ENCODE results near the gene TLE5. TPM values are rescaled to one million over a fixed set of nuclear protein-coding genes. Genes with fewer than 3 reads are reported as not detected.

The TLE5 gene
- total and polyA plus RNA-seq, 2 of the 4 experiments (the other 2 are of a cell fraction): 119 to 407 TPM

GRCh38 chr19:3106509-3107141 lies 44.3 kb upstream of the TLE5 start:
- ATAC-seq (ENCODE audit: low read depth): no peak
- TF ChIP-seq RCOR1 (IDR thresholded peaks at IDR 0.05; ENCODE audit: insufficient replicate concordance, low read length): no peak
- no peak for TF ChIP-seq RAD21 (IDR thresholded peaks at IDR 0.05; ENCODE audit: low read length)
- no peak for TF ChIP-seq MXI1 (IDR thresholded peaks at IDR 0.05; ENCODE audit: borderline replicate concordance, low read depth, low read length)
- no peak for TF ChIP-seq CTCF (conservative IDR thresholded peaks at IDR 0.05; ENCODE audit: low read depth, low read length)
- no peak for TF ChIP-seq ELK1 (IDR thresholded peaks at IDR 0.05; ENCODE audit: borderline replicate concordance, low read depth, low read length)
- no peak for TF ChIP-seq NFE2L2 (IDR thresholded peaks at IDR 0.05; ENCODE audit: low read depth, low read length)
- no peak for TF ChIP-seq FOS (IDR thresholded peaks at IDR 0.05; ENCODE audit: low read depth, low read length)
- no peak for TF ChIP-seq MAFK (IDR thresholded peaks at IDR 0.05; ENCODE audit: low read depth, low read length)
- TF ChIP-seq MAZ (IDR thresholded peaks at IDR 0.05; ENCODE audit: borderline replicate concordance, low read depth, low read length): no peak
- TF ChIP-seq SMC3 (IDR thresholded peaks at IDR 0.05; ENCODE audit: low read depth, low read length): no peak
- TF ChIP-seq RFX5 (IDR thresholded peaks at IDR 0.05; ENCODE audit: low read depth, low read length): no peak
- no peak for TF ChIP-seq CHD1 (IDR thresholded peaks at IDR 0.05; ENCODE audit: low read depth, low read length)
- no peak for TF ChIP-seq USF2 (IDR thresholded peaks at IDR 0.05; ENCODE audit: low read depth, low read length)
- no peak for TF ChIP-seq POLR2A (IDR thresholded peaks at IDR 0.05; ENCODE audit: low read depth, low read length)
- TF ChIP-seq CEBPB (IDR thresholded peaks at IDR 0.05; ENCODE audit: low read depth, low read length): no peak
- TF ChIP-seq BHLHE40 (IDR thresholded peaks at IDR 0.05; ENCODE audit: low read depth, low read length): no peak
- CTCF ChIA-PET: no interaction called here
- no peak overlapping the region for H3K27ac ChIP-seq (ENCODE audit: insufficient read depth, low read length)
- peaks cover 6 to 86% of the 10 kb centered on the region in 2 experiments for H3K79me1 ChIP-seq (ENCODE audit: low read depth in 1 of 2, low read length in 2 of 2)
- no peak overlapping the region for H2BK120ac ChIP-seq (ENCODE audit: low read depth, low read length)
- in situ Hi-C loops (cut with MboI; ENCODE audit: low sequenced_read_pairs) (no loop called here), dilution Hi-C loops (cut with HindIII; ENCODE audit: low sequenced_read_pairs, unreplicated experiment) (no loop called here), intact Hi-C loops (cut with micrococcal nuclease) (no loop called here)
- H3K4me1 ChIP-seq (ENCODE audit: control insufficient read depth, insufficient read depth, low read length): no peaks in the 10 kb centered on the region
- no peaks in the 10 kb centered on the region for H3K9me3 ChIP-seq (ENCODE audit: control insufficient read depth, insufficient read depth, low read length)
- H3K18ac ChIP-seq (ENCODE audit: low read depth, low read length): no peak overlapping the region
- H4K8ac ChIP-seq (ENCODE audit: low read depth in 2 of 2, low read length in 2 of 2): no peak overlapping the region
- H2BK5ac ChIP-seq (ENCODE audit: low read depth, low read length, poor library complexity, severe bottlenecking): no peak overlapping the region
- no peak overlapping the region for H3K4ac ChIP-seq (ENCODE audit: low read depth, low read length)
- DNase-seq: no peak
- H3K23ac ChIP-seq (ENCODE audit: low read depth, low read length): no peak overlapping the region
- H4K20me1 ChIP-seq (ENCODE audit: insufficient read depth, low read length): peaks cover 87% of the 10 kb centered on the region
- H3K4me3 ChIP-seq (ENCODE audit: insufficient read depth, low read depth, low read length): no peak overlapping the region
- BruUV-seq (replicated peaks): no TSS peak
- H2AK5ac ChIP-seq (ENCODE audit: low read depth, low read length): no peak overlapping the region
- H3K9me1 ChIP-seq (ENCODE audit: insufficient read depth, low read length): peaks cover 6% of the 10 kb centered on the region
- 92% methylated on average over 4 of the region's 17 CpGs; no CpG with 5 or more reads in 1 of the 2 experiments for WGBS, 2 experiments (ENCODE audit: extremely low coverage in 2 of 2, insufficient read length in 1 of 2)
- no peak overlapping the region for H4K91ac ChIP-seq (ENCODE audit: insufficient read depth, low read depth, low read length)
- H3K56ac ChIP-seq (ENCODE audit: extremely low read depth, insufficient read depth, low read length): no peak overlapping the region
- H2BK15ac ChIP-seq (ENCODE audit: low read depth, low read length): no peak overlapping the region
- no peak overlapping the region for H2AFZ ChIP-seq (replicated peaks; ENCODE audit: low read length, poor library complexity)
- H3K14ac ChIP-seq (replicated peaks; ENCODE audit: low read depth, low read length): no peak overlapping the region
- no peak overlapping the region for H3K4me2 ChIP-seq (ENCODE audit: low read depth, low read length)
- H3K9ac ChIP-seq (ENCODE audit: low read depth, low read length): no peak overlapping the region
- peaks cover 3% of the 10 kb centered on the region for H3K36me3 ChIP-seq (ENCODE audit: control insufficient read depth, insufficient read depth, low read length)
- H3K27me3 ChIP-seq (ENCODE audit: control insufficient read depth, insufficient read depth, low read length): no peaks in the 10 kb centered on the region
- no peak overlapping the region for H2AK9ac ChIP-seq (replicated peaks; ENCODE audit: low read depth, low read length, poor library complexity)
- no peak overlapping the region for H4K5ac ChIP-seq (ENCODE audit: low read depth, low read length)
- no peak overlapping the region for H2BK20ac ChIP-seq (ENCODE audit: low read depth, low read length)
- POLR2A ChIA-PET (ENCODE audit: unreplicated experiment): no interaction called here

Measured in IMR-90 (cell line).